M059J (cell line): ENCODE measurements around the gene RGPD3. TPM values are rescaled to one million over a fixed set of nuclear protein-coding genes. Genes with fewer than 3 reads are reported as not detected.

Experiments used
- DNase-seq: peaks from one replicate; pipeline ENCODE4 v3.0.0-alpha.2; 2012; ENCODE audit warnings: low read depth
- total RNA-seq: library from RNA; depleted of rRNA; stranded (reverse); fragments of >200 nt; shearing (Covaris generic); gene quantifications from 2 replicates; pipeline ENCODE4 v1.2.3, GENCODE V29; 2014; rRNA removed

Gene RGPD3
- total RNA-seq, 1 experiment from 2014 or later: 0.05 TPM

- DNase-seq: no peak
These were observed 125.4 kb downstream of the RGPD3 start for GRCh38 chr2:106342831-106343251.

GRCh38 chr2:106341666-106342065, 126.5 kb downstream of the RGPD3 start:
- no peak for DNase-seq

Other genes with a start within 250 kb of the RGPD3 start
- 0.10 TPM in 1 of 2 replicates, not detected in the other for gene CD8B2, start 19.0 kb upstream of the RGPD3 start, total RNA-seq